ENCODE measurements around the gene SAMD14.

The SAMD14 gene

GRCh38 chr17:50094753-50095619 lies 35.0 kb downstream of the SAMD14 start, which contains the start of gene PDK2:
PDK2 (plus strand) TSS chr17:50095351; CDS start chr17:50095436, 85 bp downstream.
- DNase-seq = peak; percentile 97

- peak; percentile 85 for DNase-seq
These were observed 35.7 kb downstream of the SAMD14 start for GRCh38 chr17:50094243-50094752.

- no peak for DNase-seq
These were observed 36.2 kb downstream of the SAMD14 start for GRCh38 chr17:50093807-50094206.

GRCh38 chr17:50093246-50093645 lies 36.7 kb downstream of the SAMD14 start:
- no peak for DNase-seq

- no peak for DNase-seq
These were observed 38.1 kb downstream of the SAMD14 start for GRCh38 chr17:50091918-50092285.

GRCh38 chr17:50090971-50091917 lies 38.7 kb downstream of the SAMD14 start:
- DNase-seq = no peak

- DNase-seq = no peak
These were observed 39.9 kb downstream of the SAMD14 start for GRCh38 chr17:50090071-50090470.

GRCh38 chr17:50088952-50089825 lies 40.8 kb downstream of the SAMD14 start:
- DNase-seq = no peak

- DNase-seq = no peak
These were observed 42.0 kb downstream of the SAMD14 start for GRCh38 chr17:50087912-50088405.

GRCh38 chr17:50087246-50087911 lies 42.6 kb downstream of the SAMD14 start:
- peak; percentile 75 for DNase-seq

GRCh38 chr17:50081757-50082156 lies 48.2 kb downstream of the SAMD14 start:
- DNase-seq = no peak

- no peak for DNase-seq
These were observed 49.1 kb downstream of the SAMD14 start for GRCh38 chr17:50080827-50081226.

- no peak for DNase-seq
These were observed 49.9 kb downstream of the SAMD14 start for GRCh38 chr17:50080096-50080480.

- DNase-seq = no peak
These were observed 50.4 kb downstream of the SAMD14 start for GRCh38 chr17:50079334-50080095.

- no peak for DNase-seq
These were observed 51.5 kb downstream of the SAMD14 start for GRCh38 chr17:50078430-50078829.

GRCh38 chr17:50076591-50077235 lies 53.2 kb downstream of the SAMD14 start:
- no peak for DNase-seq

- no peak for DNase-seq
These were observed 53.8 kb downstream of the SAMD14 start for GRCh38 chr17:50076221-50076590.

- no peak for DNase-seq
These were observed 54.4 kb downstream of the SAMD14 start for GRCh38 chr17:50075446-50076032.

GRCh38 chr17:50074227-50074626 lies 55.7 kb downstream of the SAMD14 start:
- no peak for DNase-seq

- DNase-seq = no peak
These were observed 57.0 kb downstream of the SAMD14 start for GRCh38 chr17:50072925-50073324.
